WTC11 (cell line): ENCODE data around the gene MAML2. TPM values are rescaled to one million over a fixed set of nuclear protein-coding genes. Genes with fewer than 3 reads are reported as not detected.

Experiments used
- ATAC-seq: fragments of 200-7000 bp; cut with Tn5 transposase; 2 replicates; pipeline ENCODE4 v1.10.0; 2021; ENCODE audit warnings: mild to moderate bottlenecking, moderate library complexity
- CTCF ChIA-PET: fragments of 300-600 bp; sonication (Branson Sonifier 250); formaldehyde crosslinking; loops from one replicate; lab custom pipeline; 2021; ENCODE audit warnings: antibody characterized with exemption; lab: Charles Lee
- POLR2A ChIA-PET: fragments of 350-600 bp; sonication (Branson Sonifier 250); formaldehyde crosslinking; loops from one replicate; lab custom pipeline; 2021; ENCODE audit warnings: antibody characterized with exemption; lab: Charles Lee
- DNase-seq: peaks from one replicate; pipeline ENCODE4 v3.0.0; 2021; ENCODE audit warnings: low spot score
- H3K27ac Mint-ChIP-seq: 2 replicates; pipeline ENCODE4 v1.8.0; 2021; ENCODE audit warnings: mixed read lengths
- H3K27me3 Mint-ChIP-seq: 2 replicates; pipeline ENCODE4 v1.8.0; 2021; ENCODE audit warnings: low read depth, mild to moderate bottlenecking, moderate library complexity, mixed read lengths
- H3K36me3 Mint-ChIP-seq: 2 replicates; pipeline ENCODE4 v1.8.0; 2021; ENCODE audit warnings: mixed read lengths
- H3K4me1 Mint-ChIP-seq: 2 replicates; pipeline ENCODE4 v1.8.0; 2022; ENCODE audit warnings: mixed read lengths
- H3K4me3 Mint-ChIP-seq: 2 replicates; pipeline ENCODE4 v1.8.0; 2021; ENCODE audit warnings: mild to moderate bottlenecking, moderate library complexity, mixed read lengths
- H3K9me3 Mint-ChIP-seq: 2 replicates; pipeline ENCODE4 v1.8.0; 2021; ENCODE audit warnings: mixed read lengths
- ELF4 ChIP-seq: sonication (generic); formaldehyde crosslinking; IDR thresholded peaks from 2 replicates; pipeline ENCODE4 v1.8.1; 2022; ENCODE audit warnings: low read depth, mild to moderate bottlenecking, moderate library complexity, missing genetic modification reagents
- ESRRA ChIP-seq: sonication (generic); formaldehyde crosslinking; IDR thresholded peaks from 2 replicates; pipeline ENCODE4 v1.8.1; 2022; ENCODE audit warnings: mild to moderate bottlenecking, missing genetic modification reagents, borderline replicate concordance
- ETV6 ChIP-seq: sonication (generic); formaldehyde crosslinking; IDR thresholded peaks from 2 replicates; pipeline ENCODE4 v1.8.1; 2022; ENCODE audit warnings: mild to moderate bottlenecking, missing genetic modification reagents
- FOXP1 ChIP-seq: sonication (generic); formaldehyde crosslinking; IDR thresholded peaks from 2 replicates; pipeline ENCODE4 v1.8.0; 2022; ENCODE audit warnings: missing genetic modification reagents, mild to moderate bottlenecking, moderate library complexity, borderline replicate concordance
- KAT7 ChIP-seq: sonication (generic); formaldehyde crosslinking; IDR thresholded peaks from 2 replicates; pipeline ENCODE4 v1.8.1; 2023; ENCODE audit warnings: missing genetic modification reagents, mild to moderate bottlenecking, borderline replicate concordance
- NR2C2 ChIP-seq: sonication (generic); formaldehyde crosslinking; IDR thresholded peaks from 2 replicates; pipeline ENCODE4 v1.8.0; 2022; ENCODE audit warnings: mild to moderate bottlenecking, missing genetic modification reagents
- NR3C1 ChIP-seq: sonication (generic); formaldehyde crosslinking; conservative IDR thresholded peaks from 2 replicates; pipeline ENCODE4 v1.8.1; 2023; ENCODE audit warnings: low read depth, mild to moderate bottlenecking, missing genetic modification reagents
- PRRX2 ChIP-seq: fragments of 250-450 bp; sonication (Bioruptor Pico); IDR thresholded peaks from 2 replicates; pipeline ENCODE4 v1.8.0; 2021; ENCODE audit warnings: mild to moderate bottlenecking
- RELA ChIP-seq: sonication (generic); formaldehyde crosslinking; IDR thresholded peaks from 2 replicates; pipeline ENCODE4 v1.8.1; 2022; ENCODE audit warnings: missing genetic modification reagents, mild to moderate bottlenecking, borderline replicate concordance
- TCF7 ChIP-seq: sonication (generic); formaldehyde crosslinking; IDR thresholded peaks from 2 replicates; pipeline ENCODE4 v1.8.0; 2022; ENCODE audit warnings: mild to moderate bottlenecking, low read depth, missing genetic modification reagents, moderate library complexity
- ZBTB43 ChIP-seq: sonication (generic); formaldehyde crosslinking; IDR thresholded peaks from 2 replicates; pipeline ENCODE4 v1.8.1; 2023; ENCODE audit warnings: mild to moderate bottlenecking, missing genetic modification reagents
- ZNF121 ChIP-seq: sonication (generic); formaldehyde crosslinking; IDR thresholded peaks from 2 replicates; pipeline ENCODE4 v1.8.0; 2023; ENCODE audit warnings: missing genetic modification reagents
- ZNF138 ChIP-seq: sonication (generic); formaldehyde crosslinking; conservative IDR thresholded peaks from 2 replicates; pipeline ENCODE4 v1.8.1; 2022; ENCODE audit warnings: mild to moderate bottlenecking, moderate library complexity, missing genetic modification reagents
- ZNF396 ChIP-seq: fragments of 250-450 bp; sonication (Bioruptor Pico); IDR thresholded peaks from 2 replicates; pipeline ENCODE4 v1.8.0; 2021; ENCODE audit warnings: mild to moderate bottlenecking, moderate library complexity, borderline replicate concordance
- ZNF532 ChIP-seq: fragments of 250-450 bp; sonication (Bioruptor Pico); IDR thresholded peaks from 2 replicates; pipeline ENCODE4 v1.9.0; 2021; ENCODE audit warnings: mild to moderate bottlenecking, borderline replicate concordance
- total RNA-seq: library from RNA; stranded (reverse); gene quantifications from 3 replicates; pipeline ENCODE4 v1.2.3, GENCODE V29; 2021
- TF ChIP-seq, protein P1 (sequence below): sonication (generic); formaldehyde crosslinking; IDR thresholded peaks from 2 replicates; pipeline ENCODE4 v1.8.1; 2023; ENCODE audit warnings: mild to moderate bottlenecking, missing genetic modification reagents
- TF ChIP-seq, protein P2 (sequence below): fragments of 250-450 bp; sonication (Bioruptor Pico); IDR thresholded peaks from 2 replicates; pipeline ENCODE4 v1.9.0; 2021; ENCODE audit warnings: mild to moderate bottlenecking
- TF ChIP-seq, protein P3 (sequence below): sonication (generic); formaldehyde crosslinking; IDR thresholded peaks from 2 replicates; pipeline ENCODE4 v1.8.0; 2022; ENCODE audit warnings: mild to moderate bottlenecking, missing genetic modification reagents
- TF ChIP-seq, protein P4 (sequence below): fragments of 250-450 bp; sonication (Bioruptor Pico); IDR thresholded peaks from 2 replicates; pipeline ENCODE4 v1.8.0; 2021; ENCODE audit warnings: mild to moderate bottlenecking
- TF ChIP-seq, protein P5 (sequence below): sonication (generic); formaldehyde crosslinking; IDR thresholded peaks from 2 replicates; pipeline ENCODE4 v1.8.0; 2022; ENCODE audit warnings: mild to moderate bottlenecking, missing genetic modification reagents

Gene MAML2
- total RNA-seq, 1 experiment from 2014 or later, result 8.1 TPM

DNA sequence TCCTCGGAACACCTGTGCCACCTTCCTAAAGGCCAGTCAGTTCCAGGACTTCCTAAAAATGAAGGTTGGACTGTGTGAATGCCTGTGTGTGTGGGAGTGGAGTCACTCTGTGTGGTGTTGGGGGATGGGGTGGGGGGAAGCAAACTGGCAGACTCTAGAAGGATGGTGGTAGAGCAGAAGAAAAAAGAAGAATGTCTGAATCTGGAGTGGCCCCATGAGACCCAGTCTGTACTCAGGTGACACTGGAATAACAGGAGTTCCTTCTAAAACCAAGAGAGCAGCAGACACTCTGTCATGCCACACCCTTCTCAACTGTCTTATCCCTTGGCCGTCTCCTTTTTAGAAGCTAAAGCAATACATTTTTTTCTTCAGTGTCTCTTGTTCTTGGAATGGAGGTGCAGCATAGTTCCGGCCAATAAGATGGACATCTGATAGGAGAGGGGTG is 82.9 kb downstream of the MAML2 start (continued):
- no peak for TF ChIP-seq NR2C2 (CRISPR knock-in tag)

- DNase-seq (no peak), ATAC-seq (no peak)
- CTCF ChIA-PET, result interaction anchor here (2.1 kb wide), 1 partner anchor 84 kb away, joined by 6 read pairs; the partner anchor contains the start of gene MAML2
- no peak overlapping the region for H3K27ac Mint-ChIP-seq
- POLR2A ChIA-PET, result interaction anchor here (0.7 kb wide), 1 partner anchor 224 kb away, joined by 5 read pairs; no protein-coding TSS in a partner anchor
- TF ChIP-seq ESRRA, result no peak
- TF ChIP-seq, protein P1, sequence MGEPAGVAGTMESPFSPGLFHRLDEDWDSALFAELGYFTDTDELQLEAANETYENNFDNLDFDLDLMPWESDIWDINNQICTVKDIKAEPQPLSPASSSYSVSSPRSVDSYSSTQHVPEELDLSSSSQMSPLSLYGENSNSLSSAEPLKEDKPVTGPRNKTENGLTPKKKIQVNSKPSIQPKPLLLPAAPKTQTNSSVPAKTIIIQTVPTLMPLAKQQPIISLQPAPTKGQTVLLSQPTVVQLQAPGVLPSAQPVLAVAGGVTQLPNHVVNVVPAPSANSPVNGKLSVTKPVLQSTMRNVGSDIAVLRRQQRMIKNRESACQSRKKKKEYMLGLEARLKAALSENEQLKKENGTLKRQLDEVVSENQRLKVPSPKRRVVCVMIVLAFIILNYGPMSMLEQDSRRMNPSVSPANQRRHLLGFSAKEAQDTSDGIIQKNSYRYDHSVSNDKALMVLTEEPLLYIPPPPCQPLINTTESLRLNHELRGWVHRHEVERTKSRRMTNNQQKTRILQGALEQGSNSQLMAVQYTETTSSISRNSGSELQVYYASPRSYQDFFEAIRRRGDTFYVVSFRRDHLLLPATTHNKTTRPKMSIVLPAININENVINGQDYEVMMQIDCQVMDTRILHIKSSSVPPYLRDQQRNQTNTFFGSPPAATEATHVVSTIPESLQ (CRISPR knock-in tag), result no peak
- TF ChIP-seq, protein P2, sequence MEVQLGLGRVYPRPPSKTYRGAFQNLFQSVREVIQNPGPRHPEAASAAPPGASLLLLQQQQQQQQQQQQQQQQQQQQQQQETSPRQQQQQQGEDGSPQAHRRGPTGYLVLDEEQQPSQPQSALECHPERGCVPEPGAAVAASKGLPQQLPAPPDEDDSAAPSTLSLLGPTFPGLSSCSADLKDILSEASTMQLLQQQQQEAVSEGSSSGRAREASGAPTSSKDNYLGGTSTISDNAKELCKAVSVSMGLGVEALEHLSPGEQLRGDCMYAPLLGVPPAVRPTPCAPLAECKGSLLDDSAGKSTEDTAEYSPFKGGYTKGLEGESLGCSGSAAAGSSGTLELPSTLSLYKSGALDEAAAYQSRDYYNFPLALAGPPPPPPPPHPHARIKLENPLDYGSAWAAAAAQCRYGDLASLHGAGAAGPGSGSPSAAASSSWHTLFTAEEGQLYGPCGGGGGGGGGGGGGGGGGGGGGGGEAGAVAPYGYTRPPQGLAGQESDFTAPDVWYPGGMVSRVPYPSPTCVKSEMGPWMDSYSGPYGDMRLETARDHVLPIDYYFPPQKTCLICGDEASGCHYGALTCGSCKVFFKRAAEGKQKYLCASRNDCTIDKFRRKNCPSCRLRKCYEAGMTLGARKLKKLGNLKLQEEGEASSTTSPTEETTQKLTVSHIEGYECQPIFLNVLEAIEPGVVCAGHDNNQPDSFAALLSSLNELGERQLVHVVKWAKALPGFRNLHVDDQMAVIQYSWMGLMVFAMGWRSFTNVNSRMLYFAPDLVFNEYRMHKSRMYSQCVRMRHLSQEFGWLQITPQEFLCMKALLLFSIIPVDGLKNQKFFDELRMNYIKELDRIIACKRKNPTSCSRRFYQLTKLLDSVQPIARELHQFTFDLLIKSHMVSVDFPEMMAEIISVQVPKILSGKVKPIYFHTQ, result no peak
- no peak for TF ChIP-seq NR3C1 (CRISPR knock-in tag)
- TF ChIP-seq ZNF532 (CRISPR knock-in tag), result no peak
- TF ChIP-seq ZNF121 (CRISPR knock-in tag), result no peak
- TF ChIP-seq ZBTB43, result no peak
- TF ChIP-seq, protein P3, sequence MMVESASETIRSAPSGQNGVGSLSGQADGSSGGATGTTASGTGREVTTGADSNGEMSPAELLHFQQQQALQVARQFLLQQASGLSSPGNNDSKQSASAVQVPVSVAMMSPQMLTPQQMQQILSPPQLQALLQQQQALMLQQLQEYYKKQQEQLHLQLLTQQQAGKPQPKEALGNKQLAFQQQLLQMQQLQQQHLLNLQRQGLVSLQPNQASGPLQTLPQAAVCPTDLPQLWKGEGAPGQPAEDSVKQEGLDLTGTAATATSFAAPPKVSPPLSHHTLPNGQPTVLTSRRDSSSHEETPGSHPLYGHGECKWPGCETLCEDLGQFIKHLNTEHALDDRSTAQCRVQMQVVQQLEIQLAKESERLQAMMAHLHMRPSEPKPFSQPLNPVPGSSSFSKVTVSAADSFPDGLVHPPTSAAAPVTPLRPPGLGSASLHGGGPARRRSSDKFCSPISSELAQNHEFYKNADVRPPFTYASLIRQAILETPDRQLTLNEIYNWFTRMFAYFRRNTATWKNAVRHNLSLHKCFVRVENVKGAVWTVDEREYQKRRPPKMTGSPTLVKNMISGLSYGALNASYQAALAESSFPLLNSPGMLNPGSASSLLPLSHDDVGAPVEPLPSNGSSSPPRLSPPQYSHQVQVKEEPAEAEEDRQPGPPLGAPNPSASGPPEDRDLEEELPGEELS, result no peak
- no peak for TF ChIP-seq ZNF396
- no peak for TF ChIP-seq TCF7 (CRISPR knock-in tag)
- TF ChIP-seq KAT7 (CRISPR knock-in tag), result no peak
- TF ChIP-seq FOXP1, result no peak
- TF ChIP-seq, protein P4, sequence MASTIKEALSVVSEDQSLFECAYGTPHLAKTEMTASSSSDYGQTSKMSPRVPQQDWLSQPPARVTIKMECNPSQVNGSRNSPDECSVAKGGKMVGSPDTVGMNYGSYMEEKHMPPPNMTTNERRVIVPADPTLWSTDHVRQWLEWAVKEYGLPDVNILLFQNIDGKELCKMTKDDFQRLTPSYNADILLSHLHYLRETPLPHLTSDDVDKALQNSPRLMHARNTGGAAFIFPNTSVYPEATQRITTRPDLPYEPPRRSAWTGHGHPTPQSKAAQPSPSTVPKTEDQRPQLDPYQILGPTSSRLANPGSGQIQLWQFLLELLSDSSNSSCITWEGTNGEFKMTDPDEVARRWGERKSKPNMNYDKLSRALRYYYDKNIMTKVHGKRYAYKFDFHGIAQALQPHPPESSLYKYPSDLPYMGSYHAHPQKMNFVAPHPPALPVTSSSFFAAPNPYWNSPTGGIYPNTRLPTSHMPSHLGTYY (CRISPR knock-in tag), result no peak
- TF ChIP-seq, protein P5, sequence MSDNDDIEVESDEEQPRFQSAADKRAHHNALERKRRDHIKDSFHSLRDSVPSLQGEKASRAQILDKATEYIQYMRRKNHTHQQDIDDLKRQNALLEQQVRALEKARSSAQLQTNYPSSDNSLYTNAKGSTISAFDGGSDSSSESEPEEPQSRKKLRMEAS (CRISPR knock-in tag), result no peak
- TF ChIP-seq RELA (CRISPR knock-in tag), result no peak
- TF ChIP-seq PRRX2 (CRISPR knock-in tag), result no peak
- no peak for TF ChIP-seq ELF4 (CRISPR knock-in tag)
- no peak for TF ChIP-seq NR2C2 (CRISPR knock-in tag)
- no peak for TF ChIP-seq ETV6 (CRISPR knock-in tag)
- TF ChIP-seq ZNF138, result no peak
- no peaks in the 10 kb centered on the region for H3K9me3 Mint-ChIP-seq
- no peak overlapping the region for H3K4me3 Mint-ChIP-seq
- H3K36me3 Mint-ChIP-seq, result no peaks in the 10 kb centered on the region; the same call in 1 of the 2 replicates
- H3K4me1 Mint-ChIP-seq, result peaks cover 51% of the 10 kb centered on the region
- H3K27me3 Mint-ChIP-seq, result no peaks in the 10 kb centered on the region
These were observed 83.7 kb downstream of the MAML2 start for GRCh38 chr11:96259134-96259830.
